Measurements from ENCODE around the gene TCAF1. TPM values are rescaled to one million over a fixed set of nuclear protein-coding genes. Genes with fewer than 3 reads are reported as not detected.

Gene TCAF1
- total RNA-seq, 1 donor from 2014 or later = 268 TPM

DNA sequence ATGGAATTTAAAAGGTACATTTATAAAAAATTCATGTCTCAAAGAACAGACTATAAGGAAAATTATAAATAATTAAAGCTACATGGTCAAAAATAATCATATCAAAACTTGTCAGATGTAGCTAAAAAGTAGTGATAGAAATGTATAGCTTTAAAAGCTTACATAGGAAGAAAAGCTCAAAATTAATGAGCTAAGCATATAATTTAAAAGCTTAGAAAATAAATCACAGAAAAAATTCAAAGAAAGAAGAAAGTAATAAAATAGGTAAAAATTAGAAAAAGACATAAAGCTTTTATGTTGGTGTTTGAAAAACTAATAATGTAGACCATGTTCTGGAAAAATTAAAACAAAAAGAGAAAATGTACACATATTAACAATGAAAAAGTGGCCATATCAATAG lies 5.3 kb downstream of the TCAF1 start:
- Mint-ChIP-seq H3K36me3 (ENCODE audit: unreplicated experiment) (no peaks in the 10 kb centered on the region), H3K27ac (ENCODE audit: unreplicated experiment) (no peak overlapping the region), H3K27me3 (ENCODE audit: unreplicated experiment) (peaks cover 1% of the 10 kb centered on the region), H3K4me1 (ENCODE audit: low read depth, unreplicated experiment) (peaks cover 31% of the 10 kb centered on the region), H3K9me3 (ENCODE audit: unreplicated experiment) (peaks cover 2% of the 10 kb centered on the region), H3K4me3 (ENCODE audit: unreplicated experiment) (no peak overlapping the region)
- DNase-seq = no peak
- TF ChIP-seq, protein P1, sequence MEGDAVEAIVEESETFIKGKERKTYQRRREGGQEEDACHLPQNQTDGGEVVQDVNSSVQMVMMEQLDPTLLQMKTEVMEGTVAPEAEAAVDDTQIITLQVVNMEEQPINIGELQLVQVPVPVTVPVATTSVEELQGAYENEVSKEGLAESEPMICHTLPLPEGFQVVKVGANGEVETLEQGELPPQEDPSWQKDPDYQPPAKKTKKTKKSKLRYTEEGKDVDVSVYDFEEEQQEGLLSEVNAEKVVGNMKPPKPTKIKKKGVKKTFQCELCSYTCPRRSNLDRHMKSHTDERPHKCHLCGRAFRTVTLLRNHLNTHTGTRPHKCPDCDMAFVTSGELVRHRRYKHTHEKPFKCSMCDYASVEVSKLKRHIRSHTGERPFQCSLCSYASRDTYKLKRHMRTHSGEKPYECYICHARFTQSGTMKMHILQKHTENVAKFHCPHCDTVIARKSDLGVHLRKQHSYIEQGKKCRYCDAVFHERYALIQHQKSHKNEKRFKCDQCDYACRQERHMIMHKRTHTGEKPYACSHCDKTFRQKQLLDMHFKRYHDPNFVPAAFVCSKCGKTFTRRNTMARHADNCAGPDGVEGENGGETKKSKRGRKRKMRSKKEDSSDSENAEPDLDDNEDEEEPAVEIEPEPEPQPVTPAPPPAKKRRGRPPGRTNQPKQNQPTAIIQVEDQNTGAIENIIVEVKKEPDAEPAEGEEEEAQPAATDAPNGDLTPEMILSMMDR (IDR thresholded peaks at IDR 0.05; ENCODE audit: partially characterized antibody, unreplicated experiment) = no peak

DNA sequence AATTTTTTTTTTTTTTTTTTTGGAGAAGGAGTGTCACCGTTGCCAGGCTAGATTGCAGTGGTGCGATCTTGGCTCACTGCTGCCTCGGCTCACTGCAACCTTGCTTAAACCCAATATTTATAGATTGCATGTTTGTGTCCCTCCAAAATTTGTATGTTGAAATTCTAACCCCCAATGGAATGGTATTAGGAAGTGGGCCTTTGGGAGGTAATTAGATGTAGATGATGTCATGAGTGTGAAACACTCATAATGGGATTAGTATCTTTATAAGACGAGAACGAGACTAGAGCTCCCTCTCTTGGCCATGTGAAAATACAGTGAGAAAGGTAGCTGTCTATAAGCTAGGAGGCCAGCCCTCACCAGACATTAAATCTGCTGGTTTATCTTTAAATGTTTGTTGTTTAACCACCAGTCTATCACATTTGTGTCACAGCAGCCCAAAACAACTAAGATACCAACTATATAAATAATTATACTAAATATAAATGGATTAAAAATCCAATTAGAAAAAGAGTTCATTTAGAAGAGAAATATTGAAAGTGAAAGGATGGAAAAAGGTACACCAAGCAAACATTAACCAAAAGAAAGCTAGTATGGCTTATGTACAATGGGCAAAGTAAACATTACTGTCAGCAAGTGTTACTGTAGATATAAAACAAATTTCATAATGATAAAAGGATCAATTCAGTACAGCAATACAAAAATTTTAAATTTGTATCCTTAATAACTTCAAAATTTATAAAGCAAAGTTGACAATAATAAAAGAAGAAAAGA lies 9.3 kb downstream of the TCAF1 start:
- DNase-seq = no peak
- TF ChIP-seq, protein P1 (IDR thresholded peaks at IDR 0.05; ENCODE audit: partially characterized antibody, unreplicated experiment) = peak; percentile 42
- H3K27ac Mint-ChIP-seq (ENCODE audit: unreplicated experiment) = peak overlapping the region; percentile 46
- no peak overlapping the region for H3K4me3 Mint-ChIP-seq (ENCODE audit: unreplicated experiment)
- H3K36me3 Mint-ChIP-seq (ENCODE audit: unreplicated experiment) = peaks cover 7% of the 10 kb centered on the region
- peaks cover 23% of the 10 kb centered on the region for H3K4me1 Mint-ChIP-seq (ENCODE audit: low read depth, unreplicated experiment)
- peaks cover 1% of the 10 kb centered on the region for H3K9me3 Mint-ChIP-seq (ENCODE audit: unreplicated experiment)
- H3K27me3 Mint-ChIP-seq (ENCODE audit: unreplicated experiment) = peaks cover 1% of the 10 kb centered on the region

DNA sequence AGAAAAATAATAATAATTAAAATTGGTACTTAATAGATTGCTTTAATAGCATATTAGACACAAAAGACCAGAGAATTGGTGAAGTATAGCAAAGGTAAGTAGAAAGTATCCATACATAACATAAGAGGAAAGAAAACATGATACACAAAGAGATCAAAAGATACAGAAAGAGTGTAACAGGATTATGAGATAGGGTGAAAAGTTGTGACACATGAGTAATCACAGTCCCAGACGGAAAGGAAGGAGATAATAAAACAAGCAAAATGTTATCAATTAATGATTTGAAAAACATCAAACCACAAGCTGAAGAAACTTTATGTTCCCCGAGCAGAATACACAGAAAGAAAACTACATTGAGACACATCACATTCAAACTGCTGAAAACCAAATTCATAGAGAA lies 10.5 kb downstream of the TCAF1 start:
- TF ChIP-seq, protein P1 (IDR thresholded peaks at IDR 0.05; ENCODE audit: partially characterized antibody, unreplicated experiment) = no peak
- H3K36me3 Mint-ChIP-seq (ENCODE audit: unreplicated experiment) = peaks cover 7% of the 10 kb centered on the region
- peaks cover 26% of the 10 kb centered on the region for H3K4me1 Mint-ChIP-seq (ENCODE audit: low read depth, unreplicated experiment)
- no peak overlapping the region for H3K4me3 Mint-ChIP-seq (ENCODE audit: unreplicated experiment)
- peaks cover 1% of the 10 kb centered on the region for H3K27me3 Mint-ChIP-seq (ENCODE audit: unreplicated experiment)
- no peak overlapping the region for H3K27ac Mint-ChIP-seq (ENCODE audit: unreplicated experiment)
- no peak for DNase-seq
- peaks cover 1% of the 10 kb centered on the region for H3K9me3 Mint-ChIP-seq (ENCODE audit: unreplicated experiment)

DNA sequence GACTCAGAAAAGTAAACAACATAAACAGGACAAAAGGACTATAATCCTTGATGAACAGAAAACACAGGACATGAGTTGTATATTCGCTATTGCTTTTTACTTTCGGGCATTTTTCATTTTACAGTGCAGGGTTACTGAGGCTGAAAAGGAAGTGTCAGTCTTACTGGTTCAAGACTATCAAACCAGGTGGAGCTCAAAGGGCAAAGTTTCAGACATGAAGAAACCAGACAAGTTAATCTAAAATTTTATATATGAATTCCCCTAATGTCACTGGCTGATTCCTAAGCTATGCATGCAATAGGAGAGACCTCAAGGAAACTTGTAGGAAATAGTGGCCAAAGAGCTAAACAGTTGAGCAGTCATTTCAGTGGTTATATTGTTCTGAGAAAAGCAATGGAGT lies 11.4 kb downstream of the TCAF1 start:
- H3K9me3 Mint-ChIP-seq (ENCODE audit: unreplicated experiment) = peaks cover 1% of the 10 kb centered on the region
- TF ChIP-seq, protein P1 (IDR thresholded peaks at IDR 0.05; ENCODE audit: partially characterized antibody, unreplicated experiment) = no peak
- peaks cover 25% of the 10 kb centered on the region for H3K4me1 Mint-ChIP-seq (ENCODE audit: low read depth, unreplicated experiment)
- peaks cover 1% of the 10 kb centered on the region for H3K27me3 Mint-ChIP-seq (ENCODE audit: unreplicated experiment)
- H3K36me3 Mint-ChIP-seq (ENCODE audit: unreplicated experiment) = peaks cover 7% of the 10 kb centered on the region
- H3K27ac Mint-ChIP-seq (ENCODE audit: unreplicated experiment) = no peak overlapping the region
- H3K4me3 Mint-ChIP-seq (ENCODE audit: unreplicated experiment) = no peak overlapping the region
- DNase-seq = no peak

DNA sequence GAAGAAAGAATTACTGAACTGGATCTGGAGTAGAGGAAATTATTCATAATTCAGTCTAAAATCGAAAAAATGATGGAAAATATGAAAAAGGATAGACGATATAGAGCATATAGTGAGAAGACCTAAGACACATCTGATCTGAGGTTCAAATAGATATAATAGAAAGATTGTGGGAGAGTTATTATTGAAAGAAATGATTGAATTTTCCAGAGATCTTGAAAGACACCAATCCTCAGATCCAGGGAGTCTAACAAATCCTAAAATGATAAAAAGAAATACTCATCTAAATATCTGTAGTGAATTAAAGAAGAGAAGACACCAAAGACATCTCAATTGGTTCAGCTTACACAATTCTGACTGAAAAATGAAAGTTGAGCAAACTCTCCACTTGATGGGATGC lies 12.9 kb downstream of the TCAF1 start:
- no peak for DNase-seq
- H3K36me3 Mint-ChIP-seq (ENCODE audit: unreplicated experiment) = peaks cover 7% of the 10 kb centered on the region
- TF ChIP-seq, protein P1 (IDR thresholded peaks at IDR 0.05; ENCODE audit: partially characterized antibody, unreplicated experiment) = no peak
- peaks cover 4% of the 10 kb centered on the region for H3K27me3 Mint-ChIP-seq (ENCODE audit: unreplicated experiment)
- no peak overlapping the region for H3K27ac Mint-ChIP-seq (ENCODE audit: unreplicated experiment)
- H3K9me3 Mint-ChIP-seq (ENCODE audit: unreplicated experiment) = peaks cover 5% of the 10 kb centered on the region
- peaks cover 18% of the 10 kb centered on the region for H3K4me1 Mint-ChIP-seq (ENCODE audit: low read depth, unreplicated experiment)
- H3K4me3 Mint-ChIP-seq (ENCODE audit: unreplicated experiment) = no peak overlapping the region
